ENCODE results near the gene TNPO3.
"Not testable (repeated sequence)": the region's sequence is repeated elsewhere in the genome, so short reads cannot be mapped to it uniquely, and the experiment has no call there.

The TNPO3 gene

DNA sequence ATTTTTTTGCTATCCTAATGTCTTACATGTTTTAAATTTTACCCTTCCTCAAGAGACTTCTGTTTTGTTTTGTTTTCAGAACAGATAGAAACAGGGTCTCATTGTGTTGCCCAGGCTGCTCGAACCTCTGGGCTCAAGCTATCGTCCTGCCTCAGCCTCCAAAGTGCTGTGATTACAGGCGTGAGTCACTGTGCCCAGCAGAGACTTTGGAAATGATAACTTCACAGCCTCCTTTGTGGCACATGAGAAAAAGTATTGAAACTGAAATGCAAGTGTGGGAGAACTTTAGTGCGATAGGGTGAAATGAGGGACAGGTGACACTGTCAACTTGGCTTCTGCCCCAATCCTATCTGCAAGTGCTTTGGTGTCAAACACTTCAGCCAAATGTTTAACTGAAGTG is 95.6 kb downstream of the TNPO3 start:
- DNase-seq (ENCODE audit: low spot score): no peak

DNA sequence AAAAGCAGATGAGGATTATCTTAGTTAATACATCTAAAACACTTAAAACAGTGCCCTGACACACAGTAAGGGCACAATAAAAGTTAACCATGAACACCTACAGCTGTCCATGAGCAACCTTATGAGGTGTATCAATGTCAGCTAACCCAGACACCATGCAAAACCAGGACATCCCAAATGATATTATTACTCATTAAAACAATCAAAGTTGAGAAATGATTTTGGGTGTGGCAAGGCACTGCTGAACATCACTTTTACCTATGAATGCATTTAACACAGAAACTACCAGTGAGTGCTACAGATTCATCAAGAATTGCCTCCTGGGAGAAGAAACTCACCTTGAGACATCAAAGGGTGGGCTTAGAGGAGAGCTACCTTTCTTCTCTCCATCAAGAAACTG is 98.9 kb downstream of the TNPO3 start:
- DNase-seq (ENCODE audit: low spot score): no peak

DNA sequence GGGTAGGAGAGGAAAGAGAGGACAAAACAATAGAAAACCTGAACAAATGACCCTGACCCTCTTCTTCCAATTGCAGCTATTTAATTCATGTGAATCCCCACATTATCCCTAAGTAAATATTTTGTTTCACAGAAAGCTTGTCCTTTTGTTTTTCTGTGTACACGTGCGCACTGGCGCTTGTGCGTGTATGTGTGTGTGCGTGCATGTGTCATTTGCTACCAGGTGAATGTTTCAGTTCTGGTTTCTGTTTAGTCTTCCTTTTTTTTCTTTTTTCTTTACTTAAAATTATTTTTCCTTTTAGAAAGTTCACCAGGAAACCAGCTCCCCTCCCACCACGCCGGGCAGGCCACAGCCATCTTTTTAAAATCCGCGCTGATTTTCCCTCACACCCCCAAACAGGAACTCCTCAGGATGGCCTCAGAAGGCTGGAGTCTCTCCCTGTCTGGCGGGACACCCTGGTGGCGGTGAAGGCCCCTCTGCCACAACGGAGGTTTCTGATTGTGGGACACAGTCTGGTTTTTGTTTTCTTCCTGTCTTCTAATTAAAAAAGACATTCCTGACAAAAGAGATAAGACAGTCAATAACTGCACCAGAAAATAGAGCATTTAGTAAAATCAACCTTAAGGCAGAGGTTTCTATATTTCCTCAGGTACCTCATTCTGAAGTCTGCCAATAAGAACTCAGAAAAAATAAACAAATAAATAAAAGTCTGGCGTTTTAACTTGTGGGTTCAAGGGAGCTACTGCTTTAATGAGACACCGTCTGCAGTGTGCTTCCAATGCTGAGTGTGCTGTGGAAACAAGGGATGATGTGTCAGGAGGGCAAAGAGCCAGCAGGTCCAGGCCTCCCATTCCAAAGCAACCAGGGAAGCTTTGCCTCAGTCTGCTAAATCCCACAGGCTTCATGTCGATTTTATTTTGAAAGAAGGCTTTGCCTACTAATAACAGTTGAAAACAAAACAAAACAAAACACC is 99.8 kb downstream of the TNPO3 start:
- no peak for DNase-seq (ENCODE audit: low spot score)

DNA sequence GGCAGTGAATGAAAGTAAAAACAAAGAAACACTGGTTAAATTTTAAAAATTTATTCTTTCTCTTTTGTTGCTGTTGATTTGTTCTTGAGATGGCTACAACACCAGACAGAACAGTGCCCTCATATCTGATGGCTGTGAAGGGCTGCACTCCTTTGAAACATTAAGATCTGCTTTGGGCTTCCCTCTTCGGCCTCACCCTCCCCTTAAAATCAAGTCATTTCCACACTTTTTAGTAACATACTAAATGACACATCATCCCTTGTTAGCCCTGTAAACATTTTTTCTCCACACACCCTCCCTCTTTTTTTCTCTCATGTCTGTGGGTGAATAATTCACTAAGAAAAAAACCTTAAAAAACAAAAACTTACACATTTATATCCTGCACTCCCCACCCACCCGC is 100.8 kb downstream of the TNPO3 start:
- no peak for DNase-seq (ENCODE audit: low spot score)

DNA sequence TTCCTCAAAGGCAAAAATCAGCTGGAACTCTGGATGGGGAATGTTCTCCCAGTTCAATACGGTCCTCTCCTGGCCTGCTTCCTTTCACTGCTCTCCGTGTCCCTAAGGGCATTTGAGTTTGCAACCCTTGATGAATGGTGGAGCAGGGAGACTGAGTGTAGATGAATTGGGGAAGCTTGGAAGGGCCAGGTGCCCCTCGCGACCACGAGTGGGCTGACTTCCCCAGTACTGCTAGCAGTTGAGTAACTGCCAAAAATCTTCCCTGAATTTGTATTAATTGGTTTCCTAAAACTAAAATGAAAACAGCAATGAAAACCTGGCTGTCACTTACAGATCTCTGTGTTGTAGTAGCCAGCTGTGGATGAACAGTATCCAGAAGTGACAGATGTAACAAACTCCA is 103.6 kb downstream of the TNPO3 start:
- DNase-seq (ENCODE audit: low spot score): no peak

DNA sequence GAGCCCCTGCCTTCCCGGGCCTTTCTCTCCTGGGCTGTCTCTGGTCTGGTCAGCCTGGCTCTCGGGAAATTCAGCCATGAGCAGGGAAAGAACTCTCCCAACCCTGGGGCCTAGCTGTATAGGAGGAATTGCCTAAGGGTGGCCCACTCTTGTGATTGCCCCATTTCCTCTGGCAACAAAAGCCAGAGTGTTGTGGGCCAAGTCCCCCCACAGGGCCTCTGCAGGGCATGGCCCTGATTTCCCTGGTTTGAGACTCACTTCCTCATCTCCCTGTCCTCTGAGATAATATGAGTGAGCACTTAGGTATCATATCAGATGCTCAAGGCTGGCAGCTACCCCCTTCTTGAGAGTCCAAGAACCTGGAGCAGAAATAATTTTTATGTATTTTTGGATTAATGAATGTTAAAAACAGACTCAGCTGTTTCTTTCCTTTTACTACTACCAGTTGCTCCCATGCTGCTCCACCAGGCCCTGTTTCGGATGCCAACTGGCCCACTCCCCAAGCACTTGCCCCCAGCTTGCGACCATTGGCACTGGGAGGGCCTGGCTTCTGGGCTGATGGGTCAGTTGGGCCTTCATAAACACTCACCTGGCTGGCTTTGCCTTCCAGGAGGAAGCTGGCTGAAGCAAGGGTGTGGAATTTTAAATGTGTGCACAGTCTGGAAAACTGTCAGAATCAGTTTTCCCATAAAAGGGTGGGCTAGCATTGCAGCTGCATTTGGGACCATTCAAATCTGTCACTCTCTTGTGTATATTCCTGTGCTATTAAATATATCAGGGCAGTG is 105.7 kb downstream of the TNPO3 start:
- no peak for DNase-seq (ENCODE audit: low spot score)

DNA sequence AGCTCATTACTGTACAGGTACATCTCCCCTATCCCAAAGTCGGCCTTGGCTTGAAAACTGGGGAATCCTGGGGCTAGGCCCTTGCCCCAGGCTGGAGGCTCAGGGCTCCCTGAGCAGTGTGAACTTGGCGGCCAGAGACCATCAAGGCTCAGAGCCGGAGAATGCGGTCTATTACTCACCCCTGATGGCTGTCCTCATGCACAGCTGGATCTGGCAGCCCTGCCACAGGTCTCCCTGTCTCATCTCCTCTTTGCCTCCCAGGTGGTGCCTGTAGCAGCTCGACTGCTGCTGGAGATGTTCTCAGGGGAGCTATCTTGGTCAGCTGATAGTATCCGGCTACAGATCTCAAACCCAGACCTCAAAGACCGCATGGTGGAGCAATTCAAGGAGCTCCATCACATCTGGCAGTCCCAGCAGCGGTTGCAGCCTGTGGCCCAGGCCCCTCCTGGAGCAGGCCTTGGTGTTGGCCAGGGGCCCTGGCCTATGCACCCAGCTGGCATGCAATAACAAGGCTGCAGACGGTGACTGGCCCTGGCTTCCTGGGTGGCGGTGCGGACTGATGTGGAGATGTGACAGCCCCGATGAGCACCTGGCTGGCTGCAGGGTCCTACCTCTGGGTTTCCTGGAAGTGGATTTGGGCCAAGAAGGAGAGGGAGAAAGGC is 106.5 kb downstream of the TNPO3 start:
- DNase-seq (ENCODE audit: low spot score): no peak

DNA sequence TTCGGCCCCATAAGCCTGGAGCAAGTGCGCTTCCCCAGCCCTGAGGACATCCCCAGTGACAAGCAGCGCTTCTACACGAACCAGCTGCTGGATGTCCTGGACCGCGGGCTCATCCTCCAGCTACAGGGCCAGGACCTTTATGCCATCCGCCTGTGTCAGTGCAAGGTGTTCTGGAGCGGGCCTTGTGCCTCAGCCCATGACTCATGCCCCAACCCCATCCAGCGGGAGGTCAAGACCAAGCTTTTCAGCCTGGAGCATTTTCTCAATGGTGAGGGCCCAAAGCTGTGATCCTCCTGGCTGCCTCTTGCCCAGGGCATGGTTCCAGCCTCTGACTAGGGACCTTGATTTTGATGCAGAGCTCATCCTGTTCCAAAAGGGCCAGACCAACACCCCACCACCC is 107.1 kb downstream of the TNPO3 start:
- DNase-seq (ENCODE audit: low spot score): no peak

DNA sequence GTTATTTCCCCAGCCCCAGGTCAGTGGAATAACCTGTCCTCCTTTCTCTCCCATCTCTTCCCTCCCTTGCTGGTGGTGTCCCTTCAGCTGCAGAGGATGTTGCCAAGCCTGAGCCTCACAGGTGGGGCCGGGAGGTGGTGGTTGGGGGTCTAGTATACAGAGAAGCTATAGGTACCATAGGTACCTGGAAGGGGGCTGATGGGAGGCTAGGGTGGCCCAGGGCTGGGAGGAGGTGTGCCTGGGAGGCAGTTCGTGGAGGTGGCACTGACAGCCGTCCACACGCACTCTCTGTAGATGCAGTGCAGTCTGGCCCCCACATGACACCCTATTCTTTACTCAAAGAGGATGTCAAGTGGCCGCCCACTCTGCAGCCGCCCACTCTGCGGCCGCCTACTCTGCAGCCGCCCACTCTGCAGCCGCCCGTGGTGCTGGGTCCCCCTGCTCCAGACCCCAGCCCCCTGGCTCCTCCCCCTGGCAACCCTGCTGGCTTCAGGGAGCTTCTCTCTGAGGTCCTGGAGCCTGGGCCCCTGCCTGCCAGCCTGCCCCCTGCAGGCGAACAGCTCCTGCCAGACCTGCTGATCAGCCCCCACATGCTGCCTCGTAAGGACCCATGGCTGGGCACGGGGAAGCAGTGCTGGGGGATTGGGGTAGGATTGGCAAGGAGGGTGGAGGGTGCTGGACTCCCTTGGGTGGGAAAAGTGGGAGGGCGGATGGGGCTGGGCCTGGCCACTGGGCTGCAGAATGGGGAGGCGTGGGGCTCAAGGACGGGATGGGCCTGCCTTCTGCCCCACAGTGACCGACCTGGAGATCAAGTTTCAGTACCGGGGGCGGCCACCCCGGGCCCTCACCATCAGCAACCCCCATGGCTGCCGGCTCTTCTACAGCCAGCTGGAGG is 107.7 kb downstream of the TNPO3 start:
- no peak for DNase-seq (ENCODE audit: low spot score)

DNA sequence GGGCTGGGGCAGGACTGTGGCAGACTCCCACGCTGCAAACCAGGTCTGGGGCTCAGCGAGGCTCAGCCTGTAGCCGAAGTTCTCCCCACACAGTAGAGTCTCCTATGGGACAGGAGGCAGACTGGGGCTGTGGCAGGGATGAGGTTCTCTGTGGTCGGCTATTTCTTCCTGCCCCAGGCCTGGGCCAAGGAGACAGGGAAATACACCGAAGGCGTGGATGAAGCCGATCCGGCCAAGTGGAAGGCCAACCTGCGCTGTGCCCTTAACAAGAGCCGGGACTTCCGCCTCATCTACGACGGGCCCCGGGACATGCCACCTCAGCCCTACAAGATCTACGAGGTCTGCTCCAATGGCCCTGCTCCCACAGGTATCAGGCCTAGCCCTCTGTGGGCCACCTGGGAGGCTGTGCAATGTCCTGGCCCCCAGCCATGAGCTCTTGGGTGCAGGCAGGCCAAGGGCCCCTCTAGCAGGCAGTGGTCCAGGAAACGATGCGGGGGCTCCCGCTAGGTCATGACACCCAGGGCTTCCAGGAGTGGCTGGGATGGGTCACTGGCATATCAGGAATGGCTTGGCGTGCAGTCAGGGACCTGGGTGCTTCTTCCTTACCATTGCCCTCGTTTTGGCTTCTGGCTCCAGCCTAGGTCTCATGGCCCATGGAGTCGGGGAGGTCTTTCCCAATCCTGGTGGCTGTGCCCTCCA is 109.1 kb downstream of the TNPO3 start:
- no peak for DNase-seq (ENCODE audit: low spot score)

DNA sequence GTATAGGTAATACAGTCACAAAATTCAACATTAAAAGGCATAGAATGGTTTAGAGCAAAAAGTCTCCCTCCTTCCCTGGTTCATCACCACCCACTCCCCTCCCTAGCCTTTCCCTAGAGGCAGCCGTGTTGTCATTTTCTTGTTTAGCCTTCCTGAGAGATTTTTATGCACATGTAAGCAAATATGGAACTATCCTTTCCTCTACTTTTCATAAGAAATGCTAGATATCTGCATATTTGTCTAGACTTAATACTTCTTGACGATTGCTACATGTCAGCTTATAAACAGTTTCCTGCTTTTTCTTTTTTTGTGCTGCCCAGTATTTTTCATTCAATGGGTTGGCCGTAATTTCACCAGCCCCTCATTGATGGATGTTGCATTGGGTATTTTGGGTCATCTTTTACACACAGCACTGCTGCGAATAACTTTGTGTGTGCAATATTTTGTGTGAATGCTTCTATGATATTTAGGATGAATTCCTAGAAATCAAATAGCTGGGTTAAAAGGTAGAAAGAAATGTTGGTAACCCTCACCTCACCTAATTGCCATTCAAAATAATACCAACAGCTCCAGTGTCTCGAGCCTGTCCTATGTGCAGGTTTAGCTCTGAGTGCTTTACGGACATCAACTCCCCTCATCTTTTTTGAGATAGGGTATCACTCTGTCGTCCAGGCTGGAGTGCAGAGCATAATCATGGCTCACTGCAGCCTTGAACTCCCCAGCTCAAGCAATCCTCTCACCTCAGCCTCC is 110.2 kb downstream of the TNPO3 start:
- no peak for DNase-seq (ENCODE audit: low spot score)

DNA sequence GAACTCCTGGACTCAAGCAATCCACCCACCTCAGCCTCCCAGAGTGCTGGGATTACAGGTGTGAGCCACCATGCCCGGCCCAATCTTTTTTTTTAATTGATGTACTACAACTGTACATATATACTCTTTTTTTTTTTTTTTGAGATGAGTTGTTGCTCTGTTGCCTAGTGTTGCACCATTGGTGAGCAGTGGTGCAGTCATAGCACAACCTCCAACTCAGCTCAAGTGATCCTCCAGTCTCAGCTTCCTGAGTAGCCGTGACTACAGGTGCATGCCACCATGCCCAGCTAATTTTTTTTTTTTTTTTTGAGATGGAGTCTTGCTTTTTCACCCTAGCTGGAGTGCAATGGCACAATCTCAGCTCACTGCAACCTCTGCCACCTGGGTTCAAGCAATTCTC is 111.7 kb downstream of the TNPO3 start:
- not testable (repeated sequence) for DNase-seq (ENCODE audit: low spot score)

DNA sequence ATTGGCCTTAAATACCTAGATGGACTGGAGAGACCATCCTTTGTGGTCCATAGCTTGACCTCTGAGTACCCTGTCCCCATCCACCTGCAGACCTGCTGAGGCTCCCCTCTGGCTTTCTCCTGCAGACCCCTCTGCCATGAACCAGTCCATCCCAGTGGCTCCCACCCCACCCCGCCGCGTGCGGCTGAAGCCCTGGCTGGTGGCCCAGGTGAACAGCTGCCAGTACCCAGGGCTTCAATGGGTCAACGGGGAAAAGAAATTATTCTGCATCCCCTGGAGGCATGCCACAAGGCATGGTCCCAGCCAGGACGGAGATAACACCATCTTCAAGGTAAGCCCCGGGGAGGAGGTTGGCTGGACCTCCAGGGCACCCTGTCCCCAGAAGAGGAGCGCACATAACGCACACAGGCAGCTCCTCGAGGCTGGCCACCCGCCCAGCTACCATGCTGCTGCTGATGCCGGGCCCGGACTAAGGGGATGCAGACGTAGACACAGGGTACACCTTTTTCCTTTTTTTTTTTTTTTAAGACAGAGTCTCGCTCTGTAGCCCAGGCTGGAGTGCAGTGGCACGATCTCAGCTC is 112.9 kb downstream of the TNPO3 start:
- DNase-seq (ENCODE audit: low spot score): no peak

DNA sequence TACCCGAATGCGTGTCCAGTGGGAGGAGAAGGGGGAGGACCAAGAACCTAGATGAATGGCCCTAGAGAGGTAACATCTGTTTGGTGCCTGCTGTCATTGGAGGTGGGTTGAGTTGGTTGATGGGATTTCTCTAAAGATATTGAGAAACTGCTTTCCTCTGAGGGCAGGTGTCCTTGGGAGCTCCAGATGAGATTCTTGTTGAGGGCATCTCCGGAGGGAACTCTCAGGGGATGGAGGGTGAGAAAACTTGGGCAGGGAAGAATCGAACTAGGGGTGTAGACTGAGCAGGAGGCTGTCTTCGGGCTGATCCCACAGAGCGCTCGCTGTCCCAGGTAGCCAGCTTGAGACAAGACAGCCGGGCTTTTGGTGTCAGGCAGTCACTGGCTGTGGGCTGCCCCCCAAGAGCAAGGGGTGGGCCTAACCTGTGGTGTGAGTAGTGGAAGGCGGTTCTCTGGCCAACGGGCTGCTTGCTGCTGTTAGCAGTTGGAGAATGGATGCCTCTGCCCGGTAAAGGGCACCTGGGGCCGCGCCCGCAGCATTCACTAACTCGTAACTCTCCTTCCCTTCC is 113.5 kb downstream of the TNPO3 start:
- DNase-seq (ENCODE audit: low spot score): no peak

DNA sequence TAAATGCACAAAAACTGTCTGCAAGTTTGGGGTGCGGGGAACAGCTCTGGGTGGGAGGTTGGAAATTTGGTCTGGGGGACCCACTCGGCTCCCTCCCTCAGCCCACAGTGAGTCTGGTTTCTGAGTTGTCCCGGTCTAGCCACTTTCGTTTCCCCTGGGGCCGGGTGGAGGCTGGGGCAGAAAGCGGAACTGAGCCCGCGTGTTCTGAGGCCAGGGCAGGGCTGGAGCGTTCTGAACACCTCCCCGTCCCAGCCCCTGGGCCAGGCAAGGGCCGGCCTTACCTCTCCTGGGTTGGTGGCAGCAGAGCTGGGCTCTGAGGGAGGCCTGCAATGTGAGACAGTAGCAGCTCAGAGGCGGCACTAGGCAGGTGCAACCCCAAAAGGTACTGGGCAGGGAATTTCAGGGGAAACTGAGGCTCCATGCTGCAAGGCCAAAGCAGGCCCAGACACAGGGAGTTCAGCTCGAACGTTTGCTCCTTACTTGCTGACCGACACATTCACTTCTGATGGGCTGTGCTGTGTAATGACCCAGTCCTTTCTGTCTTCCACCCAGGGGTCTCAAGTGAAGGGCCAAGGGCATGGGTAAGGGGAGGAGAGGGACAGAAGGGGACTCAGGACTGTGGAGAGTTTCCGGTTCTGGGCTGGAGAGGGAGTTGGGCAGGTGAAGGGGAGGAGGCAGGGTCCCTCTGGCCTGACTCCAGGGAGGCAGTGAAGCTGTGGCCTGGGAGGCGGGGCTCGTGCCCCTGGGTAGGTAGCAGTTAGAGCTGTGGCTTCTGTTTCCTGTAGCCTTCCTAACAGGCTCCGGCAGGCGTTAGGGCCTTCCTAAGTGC is 114.2 kb downstream of the TNPO3 start:
- DNase-seq (ENCODE audit: low spot score): peak; percentile 49

DNA sequence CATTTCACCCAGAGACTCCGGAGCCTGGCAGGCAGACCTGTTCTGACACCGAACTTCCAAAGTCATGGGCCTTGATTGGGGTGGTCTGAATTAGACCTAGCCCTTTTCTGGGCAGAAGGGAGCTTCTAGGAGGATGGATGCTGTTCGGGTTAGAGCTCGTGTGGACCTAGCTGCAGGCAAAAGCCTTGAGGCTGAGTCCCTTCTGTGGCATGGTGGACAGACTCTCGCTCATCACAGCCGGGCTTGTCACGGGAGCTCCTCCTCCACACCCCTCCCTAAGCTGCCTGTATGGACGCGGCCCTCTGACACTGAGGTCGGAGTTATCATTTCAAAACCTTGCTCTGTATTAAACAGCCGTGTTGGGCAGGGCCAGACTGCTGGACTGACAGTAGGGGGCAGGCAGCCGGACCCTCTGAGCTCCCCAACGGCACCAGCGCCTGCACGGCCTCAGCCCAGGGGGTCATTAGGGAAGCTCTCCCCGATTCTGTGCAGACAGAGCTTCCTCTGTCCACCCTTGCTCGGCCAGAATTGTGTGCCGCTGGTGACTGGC is 115.0 kb downstream of the TNPO3 start:
- no peak for DNase-seq (ENCODE audit: low spot score)

DNA sequence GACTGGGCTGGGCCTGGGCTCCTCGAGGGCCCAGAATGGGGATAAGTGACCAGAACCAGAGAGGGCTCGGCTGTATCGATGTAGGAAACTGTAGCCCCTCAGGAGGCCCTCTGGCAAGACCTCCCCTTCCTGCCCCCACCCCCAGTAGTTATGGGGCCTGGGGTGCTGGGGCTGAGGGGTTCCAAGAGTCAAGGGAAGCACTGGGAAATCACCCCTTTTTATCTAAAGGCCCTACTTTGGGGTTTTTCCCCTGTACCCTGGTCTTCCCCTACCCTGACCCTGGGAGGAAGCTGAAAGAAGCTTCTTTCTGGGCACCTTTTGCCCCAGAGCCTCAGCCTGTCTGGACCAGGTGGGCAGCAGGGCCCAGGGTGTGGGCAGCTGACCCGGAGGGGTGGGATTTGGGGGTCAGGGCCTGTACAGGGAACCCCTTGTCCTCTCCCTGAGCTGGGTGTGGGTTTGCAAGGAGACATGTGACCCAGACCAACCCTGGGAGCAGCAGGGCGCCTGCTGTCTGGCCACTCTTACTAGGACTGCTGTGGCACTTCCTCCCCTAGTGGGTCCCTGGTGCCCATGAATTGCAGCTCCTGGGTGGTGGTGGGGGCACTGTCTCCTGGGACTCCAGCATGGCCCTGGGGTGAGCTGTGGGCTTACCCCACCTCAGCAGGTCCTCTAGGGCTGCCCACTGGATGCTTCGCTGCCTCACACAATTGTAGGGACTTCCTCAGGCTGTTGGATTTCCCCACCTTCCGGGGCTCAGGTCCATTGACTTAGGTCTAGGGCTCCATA is 115.6 kb downstream of the TNPO3 start:
- DNase-seq (ENCODE audit: low spot score): no peak

All from pons (tissue), 1 donor.